ENCODE data around the gene RBFOX2. TPM values are rescaled to one million over a fixed set of nuclear protein-coding genes. Genes with fewer than 3 reads are reported as not detected.

Gene RBFOX2
- total RNA-seq, 2 donors from 2014 or later = 81.8 to 86.0 TPM

GRCh38 chr22:35733791-35734516, 294.7 kb downstream of the RBFOX2 start:
- H3K4me3 ChIP-seq = no peak overlapping the region
- no peak overlapping the region for H3K27ac ChIP-seq

GRCh38 chr22:35733036-35733435, 295.6 kb downstream of the RBFOX2 start:
- H3K27ac ChIP-seq = no peak overlapping the region

More at GRCh38 chr22:35733791-35734516, 294.7 kb downstream of the RBFOX2 start:
- Histone ChIP-seq H3K9me3 (no peaks in the 10 kb centered on the region), H3K4me1 (peaks cover 0 to under 1% of the 10 kb centered on the region in 2 donors), H3K36me3 (peaks cover 10% of the 10 kb centered on the region), H3K27me3 (no peaks in the 10 kb centered on the region)
- DNase-seq (ENCODE audit: low spot score) = no peak
- TF ChIP-seq CTCF (IDR thresholded peaks at IDR 0.05) = no peak

GRCh38 chr22:35732116-35732515, 296.5 kb downstream of the RBFOX2 start:
- Histone ChIP-seq H3K36me3 (no peaks in the 10 kb centered on the region), H3K9me3 (no peaks in the 10 kb centered on the region), H3K4me3 (no peak overlapping the region), H3K4me1 (no peaks in the 10 kb centered on the region), H3K27ac (no peak overlapping the region), H3K27me3 (no peaks in the 10 kb centered on the region)
- no peak for TF ChIP-seq CTCF (IDR thresholded peaks at IDR 0.05)
- no peak for DNase-seq (ENCODE audit: low spot score)

More at GRCh38 chr22:35733036-35733435, 295.6 kb downstream of the RBFOX2 start:
- Histone ChIP-seq H3K4me1 (no peaks in the 10 kb centered on the region), H3K36me3 (peaks cover 4% of the 10 kb centered on the region), H3K27me3 (no peaks in the 10 kb centered on the region), H3K4me3 (no peak overlapping the region), H3K9me3 (no peaks in the 10 kb centered on the region)
- DNase-seq (ENCODE audit: low spot score) = no peak
- no peak for TF ChIP-seq CTCF (IDR thresholded peaks at IDR 0.05)

GRCh38 chr22:35731321-35731720, 297.3 kb downstream of the RBFOX2 start:
- no peaks in the 10 kb centered on the region for H3K9me3 ChIP-seq
- H3K4me3 ChIP-seq = no peak overlapping the region
- H3K4me1 ChIP-seq = no peaks in the 10 kb centered on the region
- no peaks in the 10 kb centered on the region for H3K36me3 ChIP-seq
- no peak for DNase-seq (ENCODE audit: low spot score)
- no peak for TF ChIP-seq CTCF (IDR thresholded peaks at IDR 0.05)
- H3K27me3 ChIP-seq = no peaks in the 10 kb centered on the region
- H3K27ac ChIP-seq = no peak overlapping the region

- DNase-seq (ENCODE audit: low spot score) = no peak
- Histone ChIP-seq H3K9me3 (no peaks in the 10 kb centered on the region), H3K36me3 (no peaks in the 10 kb centered on the region), H3K27ac (no peak overlapping the region), H3K4me1 (no peaks in the 10 kb centered on the region), H3K27me3 (no peaks in the 10 kb centered on the region), H3K4me3 (no peak overlapping the region)
- no peak for TF ChIP-seq CTCF (IDR thresholded peaks at IDR 0.05)
These were observed 299.3 kb downstream of the RBFOX2 start for GRCh38 chr22:35729309-35729698.

Data from right atrium auricular region (tissue), 2 donors.